K562 (cell line): ENCODE measurements around the gene IFI30. TPM values are rescaled to one million over a fixed set of nuclear protein-coding genes. Genes with fewer than 3 reads are reported as not detected.

Experiments
- ATF7 ChIP-seq: fragments of 450-650 bp; IDR thresholded peaks from 2 replicates; pipeline ENCODE4 v1.7.1; 2014; ENCODE audit warnings: mild to moderate bottlenecking, moderate library complexity
- BHLHE40 ChIP-seq: IDR thresholded peaks from 2 replicates; pipeline ENCODE4 v1.6.1; 2011; ENCODE audit warnings: low read length, improper control_type of control experiment
- CBFB ChIP-seq: sonication (generic); formaldehyde crosslinking; IDR thresholded peaks from 2 replicates; pipeline ENCODE4 v1.4.0; 2020; ENCODE audit warnings: mild to moderate bottlenecking, missing genetic modification reagents
- CBX2 ChIP-seq: fragments of 200-600 bp; sonication (generic); IDR thresholded peaks from one replicate; pipeline ENCODE4 v1.6.1; 2012; ENCODE audit warnings: mild to moderate bottlenecking, low read length, inconsistent platforms; ENCODE audit not compliant: insufficient read depth, poor library complexity, severe bottlenecking
- EGR1 ChIP-seq: fragments of 450-650 bp; conservative IDR thresholded peaks from 2 replicates; pipeline ENCODE4 v1.6.1; 2017; ENCODE audit warnings: mild to moderate bottlenecking
- ELK3 ChIP-seq: fragments of 450-650 bp; formaldehyde crosslinking; IDR thresholded peaks from 2 replicates; pipeline ENCODE4 v1.4.0; 2020; ENCODE audit warnings: mild to moderate bottlenecking
- FOXK1 ChIP-seq: sonication (generic); formaldehyde crosslinking; IDR thresholded peaks from 2 replicates; pipeline ENCODE4 v1.8.0; 2022; ENCODE audit warnings: missing genetic modification reagents, mild to moderate bottlenecking, borderline replicate concordance
- HDAC2 ChIP-seq: fragments of 450-650 bp; IDR thresholded peaks from 2 replicates; pipeline ENCODE4 v1.6.1; 2016; ENCODE audit warnings: mild to moderate bottlenecking
- RUNX1 ChIP-seq: sonication (generic); IDR thresholded peaks from 2 replicates; pipeline ENCODE4 v1.6.1; 2016; ENCODE audit warnings: antibody characterized with exemption, low read depth
- ZBTB2 ChIP-seq: fragments of 450-650 bp; IDR thresholded peaks from 2 replicates; pipeline ENCODE4 v1.6.1; 2016; ENCODE audit warnings: antibody characterized with exemption
- ZBTB40 ChIP-seq, 2 experiments: fragments of 450-650 bp in 1 of 2; sonication (generic) in 1 of 2; formaldehyde crosslinking in 1 of 2; IDR thresholded peaks; 2 replicates each; pipeline versions ENCODE4 v1.7.1 to v1.9.0; 2016 to 2022; ENCODE audit warnings: inconsistent platforms in 1 of 2, mild to moderate bottlenecking in 1 of 2, missing genetic modification reagents in 1 of 2
- ZNF639 ChIP-seq, 2 experiments: fragments of 200-800 bp in 1 of 2; sonication (Bioruptor generic) in 1 of 2; sonication (generic) in 1 of 2; formaldehyde crosslinking in 1 of 2; IDR thresholded peaks in 1 of 2; conservative IDR thresholded peaks in 1 of 2; 2 replicates each; pipeline versions ENCODE4 v1.5.0 to v1.6.1; 2016 to 2020; ENCODE audit warnings: missing compliant biosample characterization in 1 of 2, missing genetic modification characterization in 1 of 2, missing genetic modification reagents in 1 of 2
- polyA plus RNA-seq, 8 experiments: library from polyadenylated mRNA; depleted of rRNA in 4 of 8; stranded (reverse) in 5 of 8; unstranded in 3 of 8; fragments of >200 nt; fragmentation: Nextera tagmentation in 2 of 8; fragmentation: Illumina TruSeq in 1 of 8; extraction: Ambion mirVana in 2 of 8; extraction: Trizol in 1 of 8; gene quantifications; 2 replicates each; pipeline versions ENCODE4 v1.2.1 to v1.2.3, GENCODE V29; 2011 to 2014; ENCODE audit warnings: inconsistent platforms in 1 of 8, missing spikeins in 1 of 8
- total RNA-seq, 7 experiments: library from RNA; depleted of rRNA in 6 of 7; stranded (reverse); fragments of >200 nt in 6 of 7; fragmentation: Illumina TruSeq in 2 of 7; extraction: Trizol in 2 of 7; gene quantifications; 2 replicates each; pipeline versions ENCODE4 v1.2.1 to v1.2.3, GENCODE V29; 2011 to 2021; ENCODE audit warnings: low replicate concordance in 1 of 7
- TF ChIP-seq, protein P1 (sequence below): fragments of 450-650 bp; formaldehyde crosslinking; IDR thresholded peaks from 2 replicates; pipeline ENCODE4 v1.4.0; 2020; ENCODE audit warnings: mild to moderate bottlenecking, mixed read lengths

Gene IFI30
- total and polyA plus RNA-seq, 9 of the 15 experiments (the other 6 are each of a cell fraction or from before 2014, with no cell fraction given) = 63.7 to 430 (median 109) TPM

DNA sequence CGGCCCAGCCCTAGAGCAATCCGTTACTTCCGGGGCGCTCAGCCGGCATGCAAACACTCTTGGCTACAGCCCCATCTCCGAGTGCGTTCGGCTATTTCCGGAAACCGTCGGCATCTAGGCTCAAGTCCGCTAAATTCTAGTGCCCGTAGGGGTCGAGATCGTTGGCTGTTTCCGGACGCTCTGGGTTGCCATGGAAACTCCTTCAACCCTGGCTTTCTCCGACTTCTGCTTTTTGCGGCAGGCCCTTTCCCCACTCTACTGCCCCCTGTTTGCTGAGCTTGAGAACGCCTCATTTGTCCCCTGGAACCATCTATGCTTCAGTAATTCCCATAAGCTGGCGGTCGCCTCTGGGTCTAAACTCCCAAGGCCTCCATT, 21.2 kb upstream of the IFI30 start (continued):
- TF ChIP-seq ZBTB40 (IDR thresholded peaks at IDR 0.05) = peak; percentile 81
- TF ChIP-seq ZBTB40 (CRISPR knock-in tag; IDR thresholded peaks at IDR 0.05) = no peak
- no peak for TF ChIP-seq FOXK1
- peak in 1 of 2 experiments; percentile 33; a peak in 1 of 4 replicates for TF ChIP-seq ZNF639 (CRISPR knock-in tag; conservative IDR thresholded peaks at IDR 0.05 in 1 of 2, IDR thresholded peaks at IDR 0.05 in 1 of 2)
- TF ChIP-seq RUNX1 = no peak
- TF ChIP-seq CBX2 = no peak
- TF ChIP-seq HDAC2 = peak; percentile 49
- peak; percentile 78 for TF ChIP-seq CBFB (CRISPR knock-in tag)
- TF ChIP-seq ATF7 = peak; percentile 68
- no peak for TF ChIP-seq ZBTB2
- TF ChIP-seq, protein P1, sequence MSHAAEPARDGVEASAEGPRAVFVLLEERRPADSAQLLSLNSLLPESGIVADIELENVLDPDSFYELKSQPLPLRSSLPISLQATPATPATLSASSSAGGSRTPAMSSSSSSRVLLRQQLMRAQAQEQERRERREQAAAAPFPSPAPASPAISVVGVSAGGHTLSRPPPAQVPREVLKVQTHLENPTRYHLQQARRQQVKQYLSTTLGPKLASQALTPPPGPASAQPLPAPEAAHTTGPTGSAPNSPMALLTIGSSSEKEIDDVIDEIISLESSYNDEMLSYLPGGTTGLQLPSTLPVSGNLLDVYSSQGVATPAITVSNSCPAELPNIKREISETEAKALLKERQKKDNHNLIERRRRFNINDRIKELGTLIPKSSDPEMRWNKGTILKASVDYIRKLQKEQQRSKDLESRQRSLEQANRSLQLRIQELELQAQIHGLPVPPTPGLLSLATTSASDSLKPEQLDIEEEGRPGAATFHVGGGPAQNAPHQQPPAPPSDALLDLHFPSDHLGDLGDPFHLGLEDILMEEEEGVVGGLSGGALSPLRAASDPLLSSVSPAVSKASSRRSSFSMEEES (CRISPR knock-in tag) = no peak
- 0 out of 2 replicates have a peak, but pooled peaks have one; percentile 46 for TF ChIP-seq ELK3 (CRISPR knock-in tag)
- no peak for TF ChIP-seq EGR1
- TF ChIP-seq BHLHE40 = no peak
